Naive thymus-derived CD8-positive, alpha-beta T cell (primary cell): ENCODE data around the gene DIPK2A. TPM values are rescaled to one million over a fixed set of nuclear protein-coding genes. Genes with fewer than 3 reads are reported as not detected.

Experiments used
- ATAC-seq, 2 donors: fragments of 150-1000 bp; cut with Tn5 transposase in 1 of 2; sonication (Bioruptor Pico), chemical (Tn5 transposase) in 1 of 2; 1 replicate in 1 of 2; 2 replicates in 1 of 2; pipeline ENCODE4 v1.10.0; 2021; ENCODE audit warnings: mild to moderate bottlenecking in 2 of 2, moderate library complexity in 2 of 2
- POLR2A ChIA-PET: fragments of 350-600 bp; sonication (Branson Sonifier 250); formaldehyde crosslinking; loops from one replicate; lab custom pipeline; 2021; ENCODE audit warnings: antibody characterized with exemption; lab: Charles Lee
- DNase-seq, 10 donors: peaks; one replicate each; pipeline versions ENCODE4 v3.0.0 to v3.0.0-alpha.2; 2020 to 2022
- H3K27ac Mint-ChIP-seq, 10 donors: one replicate each; pipeline ENCODE4 v1.8.0; 2020 to 2022; ENCODE audit warnings: mild to moderate bottlenecking in 10 of 10, mixed read lengths in 10 of 10, moderate library complexity in 4 of 10, inconsistent platforms in 1 of 10
- H3K27me3 Mint-ChIP-seq, 5 donors: one replicate each; pipeline ENCODE4 v1.8.0; 2021 to 2022; ENCODE audit warnings: mixed read lengths in 5 of 5
- H3K36me3 Mint-ChIP-seq, 3 donors: one replicate each; pipeline ENCODE4 v1.8.0; 2020 to 2022; ENCODE audit warnings: mixed read lengths in 3 of 3, mild to moderate bottlenecking in 2 of 3, inconsistent platforms in 1 of 3
- H3K4me1 Mint-ChIP-seq, 4 donors: one replicate each; pipeline ENCODE4 v1.8.0; 2021 to 2022; ENCODE audit warnings: mixed read lengths in 4 of 4
- H3K4me3 Mint-ChIP-seq, 10 donors: one replicate each; pipeline ENCODE4 v1.8.0; 2020 to 2022; ENCODE audit warnings: mild to moderate bottlenecking in 10 of 10, mixed read lengths in 10 of 10, moderate library complexity in 6 of 10, inconsistent platforms in 1 of 10
- H3K9me3 Mint-ChIP-seq, 9 donors: one replicate each; pipeline ENCODE4 v1.8.0; 2020 to 2022; ENCODE audit warnings: mixed read lengths in 9 of 9, mild to moderate bottlenecking in 3 of 9, inconsistent platforms in 1 of 9, moderate library complexity in 1 of 9
- polyA plus RNA-seq, 3 donors: library from polyadenylated mRNA; unstranded; fragments of 300-500 nt; fragmentation: Illumina TruSeq; gene quantifications; one replicate each; pipeline ENCODE4 v1.2.3, GENCODE V29; 2021
- total RNA-seq, 8 experiments: library from RNA in 2 of 8; stranded (reverse) in 2 of 8; gene quantifications; one replicate each; pipeline ENCODE4 v1.2.3 and lab custom pipeline; 2021 to 2026

Gene DIPK2A
- total and polyA plus RNA-seq, 5 experiments from 2014 or later: 5.3 to 17.3 (median 7.3) TPM

DNA sequence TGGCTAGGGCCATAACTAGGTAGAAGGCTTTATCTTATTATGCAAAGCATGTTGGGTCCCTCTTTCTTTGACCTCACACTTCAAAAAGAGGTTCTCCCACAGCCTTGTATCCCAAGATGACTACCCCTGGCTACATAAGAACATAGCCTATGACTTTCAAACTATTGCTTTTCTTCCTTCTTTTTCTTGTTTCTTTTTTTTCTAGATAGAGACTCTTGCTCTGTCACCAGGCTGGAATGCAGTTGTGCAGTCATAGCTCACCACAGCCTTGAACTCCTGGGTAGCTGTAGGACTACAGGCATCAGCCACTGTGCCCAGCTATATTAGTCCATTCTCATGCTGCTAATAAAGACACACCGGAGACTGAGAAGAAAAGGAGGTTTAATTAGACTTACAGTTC, 47.2 kb downstream of the DIPK2A start:
- H3K27ac Mint-ChIP-seq: no peak overlapping the region
- no peaks in the 10 kb centered on the region for H3K4me1 Mint-ChIP-seq
- POLR2A ChIA-PET: no interaction called here
- peaks cover 0 to 22% (median 4%) of the 10 kb centered on the region in 9 donors for H3K9me3 Mint-ChIP-seq
- H3K36me3 Mint-ChIP-seq: peaks cover 0 to 6% (median 6%) of the 10 kb centered on the region in 3 donors
- no peak for ATAC-seq
- peaks cover 0 to 8% (median under 1%) of the 10 kb centered on the region in 5 donors for H3K27me3 Mint-ChIP-seq
- H3K4me3 Mint-ChIP-seq: no peak overlapping the region
- DNase-seq: no peak

Other genes starting within 250 kb of the DIPK2A start
- gene SLC9A9, start 123.4 kb upstream of the DIPK2A start, total RNA-seq: 10 to 100 TPM in 1 of 2 experiments, 1 to 10 TPM in 1; 9.6 to 10.9 TPM
- gene SLC9A9, start 123.4 kb upstream of the DIPK2A start, polyA plus RNA-seq: 10 to 100 TPM; 14.2 to 19.4 (median 17.3) TPM